Caki2 (cell line): ENCODE measurements around the gene MIEN1. TPM values are rescaled to one million over a fixed set of nuclear protein-coding genes. Genes with fewer than 3 reads are reported as not detected.

Experiments
- DNase-seq: peaks from one replicate; pipeline ENCODE4 v3.0.0-alpha.2; 2015; ENCODE audit warnings: low read depth
- in situ Hi-C: cut with HindIII; loops from 2 replicates; pipeline ENCODE4 v1.10.0; 2016; ENCODE audit warnings: low sequenced_read_pairs, low pct_unique_long_range_greater_than_20kb, mixed read lengths
- total RNA-seq: library from RNA; depleted of rRNA; stranded (reverse); fragments of >200 nt; shearing (Covaris generic); gene quantifications from 2 replicates; pipeline ENCODE4 v1.2.3, GENCODE V29; 2014; ENCODE audit warnings: low replicate concordance

The MIEN1 gene
- total RNA-seq, 1 experiment from 2014 or later: 61.8 TPM

DNA sequence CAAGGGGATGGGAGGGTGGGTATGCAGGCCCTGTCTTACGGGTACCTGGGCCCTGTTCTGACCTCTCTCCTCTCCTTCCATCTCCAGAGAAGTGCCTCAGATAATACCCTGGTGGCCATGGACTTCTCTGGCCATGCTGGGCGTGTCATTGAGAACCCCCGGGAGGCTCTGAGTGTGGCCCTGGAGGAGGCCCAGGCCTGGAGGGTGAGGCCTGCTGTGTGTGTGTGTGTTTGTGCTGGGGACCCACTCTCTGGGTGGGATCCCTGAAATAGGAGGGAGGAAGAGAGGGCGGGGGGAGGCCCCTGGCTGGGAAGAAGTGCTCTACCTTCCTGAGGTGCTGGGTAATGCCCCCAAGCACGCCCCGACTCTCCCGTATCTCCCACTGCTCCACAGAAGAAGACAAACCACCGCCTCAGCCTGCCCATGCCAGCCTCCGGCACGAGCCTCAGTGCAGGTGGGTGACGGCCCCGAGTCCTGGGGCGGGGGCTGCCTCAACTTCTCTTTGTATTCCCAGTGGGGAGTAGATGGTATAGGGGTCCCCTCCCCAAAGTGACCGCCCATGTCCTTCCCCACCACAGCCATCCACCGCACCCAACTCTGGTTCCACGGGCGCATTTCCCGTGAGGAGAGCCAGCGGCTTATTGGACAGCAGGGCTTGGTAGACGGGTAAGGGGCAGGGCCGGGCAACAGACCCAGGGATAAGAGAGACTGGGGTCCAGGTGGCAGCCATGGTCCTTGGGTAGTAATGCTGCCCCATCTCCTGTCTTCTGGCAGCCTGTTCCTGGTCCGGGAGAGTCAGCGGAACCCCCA, 15.2 kb upstream of the MIEN1 start:
- DNase-seq: no peak
- in situ Hi-C loops: no loop called here

- DNase-seq: no peak
- in situ Hi-C loops: no loop called here
These were observed 14.5 kb upstream of the MIEN1 start for GRCh38 chr17:39744836-39745215.

- in situ Hi-C loops: no loop called here
- no peak for DNase-seq
These were observed 13.9 kb upstream of the MIEN1 start for GRCh38 chr17:39744075-39744835.

- no peak for DNase-seq
- in situ Hi-C loops: no loop called here
These were observed 12.6 kb upstream of the MIEN1 start for GRCh38 chr17:39742856-39743436.

DNA sequence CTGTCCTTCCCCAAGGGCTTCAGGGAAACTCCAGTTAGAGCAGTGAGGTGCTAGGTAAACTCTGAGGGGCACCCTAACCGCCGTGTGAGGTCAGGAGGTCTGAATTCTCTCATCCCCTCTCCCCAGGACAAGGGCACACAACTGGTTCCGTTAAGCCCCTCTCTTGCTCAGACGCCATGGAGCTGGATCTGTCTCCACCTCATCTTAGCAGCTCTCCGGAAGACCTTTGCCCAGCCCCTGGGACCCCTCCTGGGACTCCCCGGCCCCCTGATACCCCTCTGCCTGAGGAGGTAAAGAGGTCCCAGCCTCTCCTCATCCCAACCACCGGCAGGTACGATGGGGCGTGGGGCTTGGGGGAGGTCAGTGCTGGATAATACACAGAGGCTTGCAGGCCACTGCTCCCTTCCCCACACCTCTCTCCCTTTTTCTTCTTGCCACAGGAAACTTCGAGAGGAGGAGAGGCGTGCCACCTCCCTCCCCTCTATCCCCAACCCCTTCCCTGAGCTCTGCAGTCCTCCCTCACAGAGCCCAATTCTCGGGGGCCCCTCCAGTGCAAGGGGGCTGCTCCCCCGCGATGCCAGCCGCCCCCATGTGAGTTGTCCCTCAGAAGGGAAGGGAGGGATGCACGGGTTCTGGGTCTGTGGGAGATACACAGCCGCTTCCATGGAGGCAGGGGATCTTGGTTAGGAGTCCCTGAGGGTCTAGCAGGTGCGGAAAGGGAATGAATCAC, 12.0 kb upstream of the MIEN1 start:
- DNase-seq: no peak
- in situ Hi-C loops: no loop called here

GRCh38 chr17:39740357-39741111, 10.2 kb upstream of the MIEN1 start:
- peak; percentile 89 for DNase-seq
- in situ Hi-C loops: no loop called here

DNA sequence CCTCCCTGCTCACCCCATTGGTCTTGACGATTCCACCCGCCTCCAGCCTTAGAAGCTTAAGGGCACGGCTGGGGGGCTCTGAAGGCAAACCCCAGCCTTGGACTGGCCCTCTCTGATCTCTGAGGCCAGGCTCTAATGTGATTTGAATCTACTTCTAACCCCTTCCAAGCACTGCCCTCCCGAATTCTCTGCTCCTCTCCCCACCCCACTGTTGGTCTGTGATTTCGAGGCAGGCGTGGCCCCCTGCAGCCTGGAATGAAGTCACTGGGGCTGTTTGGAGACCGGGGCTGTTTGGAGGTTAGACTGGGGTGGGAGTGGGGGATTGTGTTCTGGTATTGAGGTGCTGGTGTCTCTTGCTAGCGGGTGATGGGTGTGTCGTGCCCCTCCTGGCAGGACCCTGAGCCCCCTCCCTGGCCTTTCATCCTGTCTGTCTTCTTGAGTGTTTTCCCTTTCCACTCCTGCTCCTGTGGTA, 9.6 kb upstream of the MIEN1 start:
- DNase-seq: no peak
- in situ Hi-C loops: no loop called here

GRCh38 chr17:39738983-39739884, 8.9 kb upstream of the MIEN1 start:
- DNase-seq: peak; percentile 95
- in situ Hi-C loops: no loop called here

GRCh38 chr17:39738568-39738901, 8.2 kb upstream of the MIEN1 start:
- in situ Hi-C loops: no loop called here
- peak; percentile 73 for DNase-seq

GRCh38 chr17:39737760-39738567, 7.6 kb upstream of the MIEN1 start, which contains the start of gene GRB7:
GRB7 (plus strand) TSS chr17:39737938; CDS start chr17:39742302, 4,364 bp downstream.
- in situ Hi-C loops: no loop called here
- DNase-seq: peak; percentile 66

DNA sequence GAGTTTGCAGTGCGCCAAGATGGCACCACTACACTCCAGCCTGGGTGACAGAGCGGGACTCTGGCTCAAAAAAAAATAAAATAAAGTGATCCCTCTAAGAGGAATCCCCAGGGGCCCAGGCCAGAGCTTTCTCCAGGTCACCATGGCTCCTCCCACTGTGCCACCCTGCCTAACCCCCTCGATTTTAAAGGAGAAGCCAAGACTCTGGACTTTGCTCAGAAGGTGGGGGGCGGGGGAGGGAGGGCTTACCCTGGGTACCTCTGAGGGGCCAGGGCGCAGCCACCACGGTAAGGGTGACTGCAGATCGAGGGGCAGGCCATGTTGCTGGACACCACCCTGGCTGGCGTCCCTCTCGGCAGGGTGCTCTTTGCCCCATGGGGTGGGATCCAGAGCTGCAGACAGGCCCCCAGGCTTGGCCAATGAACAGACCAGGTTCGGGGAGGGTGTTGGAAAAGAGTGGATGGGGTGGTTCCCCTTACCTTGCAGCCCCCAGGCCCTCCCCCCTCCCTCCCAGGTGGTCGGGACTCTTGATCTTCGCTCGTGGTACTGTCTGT, 7.0 kb upstream of the MIEN1 start:
- DNase-seq: no peak
- in situ Hi-C loops: no loop called here

GRCh38 chr17:39736319-39737165, 6.2 kb upstream of the MIEN1 start:
- in situ Hi-C loops: no loop called here
- no peak for DNase-seq

- no peak for DNase-seq
- in situ Hi-C loops: no loop called here
These were observed 5.5 kb upstream of the MIEN1 start for GRCh38 chr17:39735882-39736281.

DNA sequence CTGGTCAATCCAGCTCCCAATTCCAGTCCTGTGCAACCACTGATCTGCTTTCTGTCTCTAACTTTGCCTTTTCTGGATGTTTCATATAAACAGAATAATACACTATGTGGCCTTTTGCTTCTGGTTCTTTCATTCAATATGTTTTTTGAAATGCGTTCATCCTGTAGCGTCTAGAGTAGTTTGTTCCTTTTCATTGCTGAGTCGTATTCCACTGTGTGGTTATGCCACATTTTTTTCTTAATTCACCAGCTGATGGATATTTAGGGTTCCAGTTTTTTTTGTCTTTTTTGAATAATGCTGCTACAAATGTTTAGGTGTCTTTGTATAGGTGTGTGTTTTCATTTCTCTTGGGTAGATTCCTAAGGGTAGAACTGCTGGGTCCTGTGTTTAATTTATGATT, 2.3 kb upstream of the MIEN1 start:
- in situ Hi-C loops: no loop called here
- no peak for DNase-seq

- in situ Hi-C loops: no loop called here
- no peak for DNase-seq
These were observed 966 bp downstream of the MIEN1 start for GRCh38 chr17:39729280-39729851.
